Activated effector memory CD4-positive, alpha-beta T cell treated with anti-CD3 and anti-CD28 coated beads, Interleukin-2, amount 50 U/mL, for 16 hours (primary cell): ENCODE data around the gene BCL2.
"Not testable (repeated sequence)": the region's sequence is repeated elsewhere in the genome, so short reads cannot be mapped to it uniquely, and the experiment has no call there.

Experiments
- DNase-seq: peaks from one replicate; pipeline ENCODE4 v3.0.0-alpha.2; 2020

Gene BCL2

GRCh38 chr18:63229971-63230370 is 89.6 kb downstream of the BCL2 start:
- DNase-seq, result no peak

DNA sequence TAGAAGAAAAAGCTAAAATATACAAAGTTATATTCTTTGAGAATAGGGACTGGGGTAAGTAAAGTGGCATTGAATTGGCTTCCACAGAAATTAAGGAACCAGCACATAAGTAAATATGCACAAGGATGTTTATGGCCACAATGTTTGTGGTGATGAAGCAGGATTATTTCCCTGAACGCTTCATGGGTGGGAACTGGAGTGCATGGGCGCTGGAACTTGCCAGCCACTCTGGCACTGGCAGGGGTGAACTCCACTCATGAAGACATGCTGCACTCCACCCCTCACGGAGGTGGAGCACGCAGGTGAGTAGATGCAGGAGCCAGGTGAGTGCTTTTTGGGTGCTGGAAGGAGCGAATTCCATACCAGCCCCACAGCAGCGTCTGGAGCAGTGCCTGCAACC is 94.1 kb downstream of the BCL2 start:
- DNase-seq, result no peak

DNA sequence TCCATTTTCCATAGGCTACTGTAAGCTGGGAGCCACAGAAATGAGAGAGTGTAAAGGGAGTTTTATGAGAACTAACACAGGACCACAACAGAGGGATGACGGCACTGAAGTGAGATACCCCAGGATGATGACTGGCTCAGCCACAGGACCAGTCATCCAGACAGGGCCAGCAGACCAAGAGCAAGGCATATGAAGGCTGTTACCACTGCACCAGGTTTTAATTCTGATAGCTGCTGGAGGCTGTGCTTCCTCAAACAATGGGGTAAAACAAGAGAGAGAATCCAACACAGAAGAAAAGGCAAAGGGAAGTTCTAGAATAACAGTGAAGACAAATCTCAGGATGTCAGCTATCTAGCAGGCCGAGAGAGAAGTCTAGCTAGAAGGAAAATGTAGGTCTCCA is 94.9 kb downstream of the BCL2 start:
- DNase-seq, result peak; percentile 70

GRCh38 chr18:63223837-63224236 is 95.7 kb downstream of the BCL2 start:
- no peak for DNase-seq

DNA sequence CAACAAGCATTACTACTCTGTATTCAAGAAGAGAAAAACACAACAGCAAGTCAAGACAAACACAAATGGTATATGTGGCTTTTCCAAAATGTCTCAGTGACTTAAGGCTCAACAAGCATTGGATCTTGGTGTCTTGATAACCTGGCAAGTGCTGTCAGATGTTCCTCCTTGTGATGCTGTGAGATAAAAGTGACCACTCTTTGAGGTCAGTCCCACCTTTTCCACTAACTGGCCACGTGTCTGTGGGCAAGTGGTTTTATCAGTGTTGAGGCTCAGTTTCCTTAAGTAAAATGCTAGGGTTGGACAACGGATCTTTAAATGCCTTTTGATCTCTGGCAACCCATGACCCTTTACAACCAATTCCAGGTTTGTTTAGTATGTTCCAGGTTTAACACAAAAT is 98.7 kb downstream of the BCL2 start:
- DNase-seq, result no peak

GRCh38 chr18:63218472-63218871 is 101.1 kb downstream of the BCL2 start:
- no peak for DNase-seq

- peak; percentile 71 for DNase-seq
These were observed 102.9 kb downstream of the BCL2 start for GRCh38 chr18:63216516-63217311.

DNA sequence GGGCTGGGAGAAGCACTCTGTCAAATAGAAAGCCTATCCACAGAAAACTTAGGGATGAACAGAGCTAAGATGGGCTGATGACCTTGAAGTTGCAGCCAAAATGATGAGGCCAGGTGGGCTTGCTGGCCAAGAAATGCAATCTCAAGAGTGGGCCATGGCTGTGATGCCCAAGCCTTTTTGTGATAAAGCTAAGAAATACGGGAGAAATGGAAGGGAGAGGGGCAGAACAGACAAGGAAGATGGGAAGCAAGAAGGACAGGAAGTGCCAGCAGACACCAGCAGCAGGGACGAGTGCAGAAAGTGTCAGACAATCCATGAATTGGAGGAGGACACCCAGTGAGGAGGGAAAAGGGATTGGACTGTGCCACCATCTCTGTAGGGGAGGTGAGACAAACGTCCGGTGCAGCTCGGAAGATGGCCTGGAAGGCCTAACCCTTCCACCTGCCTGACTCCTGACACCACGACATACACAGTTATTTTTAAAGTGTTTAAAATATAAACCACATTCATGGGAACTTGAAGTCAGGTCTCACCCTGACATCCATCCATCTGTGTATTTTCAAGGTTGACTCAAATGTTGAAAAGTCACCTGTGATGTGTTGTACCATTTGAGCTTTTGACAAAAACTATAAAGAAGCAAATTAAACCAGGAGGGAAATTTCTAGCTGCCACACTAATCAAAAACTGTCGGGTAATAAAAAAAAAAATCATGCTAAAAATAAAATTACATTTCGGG is 105.5 kb downstream of the BCL2 start:
- DNase-seq, result no peak

GRCh38 chr18:63213331-63213900 is 106.2 kb downstream of the BCL2 start:
- no peak for DNase-seq

GRCh38 chr18:63210521-63210920 is 109.0 kb downstream of the BCL2 start:
- DNase-seq, result no peak

DNA sequence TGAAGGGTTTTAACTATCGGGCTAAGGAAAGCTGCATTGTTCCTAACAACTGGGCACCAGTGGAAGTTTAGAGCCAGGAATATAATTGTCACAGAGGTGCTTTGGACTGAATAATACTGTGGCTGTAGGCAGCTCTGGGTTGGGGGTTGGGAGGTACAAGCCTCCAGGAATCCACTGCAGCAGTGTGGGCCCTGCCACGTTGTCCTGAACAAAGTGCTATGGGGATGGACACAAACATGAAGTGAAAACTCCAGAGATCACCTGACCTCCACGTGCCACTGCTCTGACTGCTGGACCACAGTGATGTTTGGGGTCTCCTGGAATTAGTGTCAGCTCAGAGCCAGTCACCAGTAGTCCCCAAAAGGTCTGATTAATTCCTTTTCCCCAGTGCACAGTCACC is 110.9 kb downstream of the BCL2 start:
- DNase-seq, result no peak

- DNase-seq, result no peak
These were observed 111.7 kb downstream of the BCL2 start for GRCh38 chr18:63207835-63208234.

DNA sequence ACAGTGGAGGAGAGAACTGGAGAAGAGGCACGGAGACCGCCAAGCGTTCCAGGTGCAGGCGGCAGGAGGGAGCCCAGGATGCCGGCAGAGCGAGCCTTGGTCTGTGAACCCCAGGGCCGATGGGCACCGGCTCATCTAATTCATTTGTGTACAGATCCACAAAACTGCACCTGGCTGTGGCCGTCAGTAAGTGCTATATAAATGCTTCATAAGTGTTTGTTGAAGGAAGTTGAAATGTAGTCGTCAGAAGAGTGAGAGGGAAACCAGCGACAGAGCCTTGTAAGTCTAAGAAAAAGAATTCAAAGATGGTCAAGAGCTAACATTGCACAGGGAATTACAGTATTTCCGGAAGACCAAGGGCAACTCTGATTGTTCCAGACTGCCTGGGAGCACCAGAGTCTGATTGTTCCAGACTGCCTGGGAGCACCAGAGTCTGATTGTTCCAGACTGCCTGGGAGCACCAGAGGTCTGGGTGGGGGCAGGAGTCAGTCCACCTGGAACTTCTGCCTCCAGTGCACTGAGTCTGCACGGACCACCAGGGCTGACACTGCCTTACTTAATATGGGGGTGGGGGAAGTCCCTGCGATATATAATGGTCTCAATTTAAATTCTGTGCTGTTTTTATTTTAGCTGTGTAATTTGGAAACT is 112.3 kb downstream of the BCL2 start:
- DNase-seq, result no peak

DNA sequence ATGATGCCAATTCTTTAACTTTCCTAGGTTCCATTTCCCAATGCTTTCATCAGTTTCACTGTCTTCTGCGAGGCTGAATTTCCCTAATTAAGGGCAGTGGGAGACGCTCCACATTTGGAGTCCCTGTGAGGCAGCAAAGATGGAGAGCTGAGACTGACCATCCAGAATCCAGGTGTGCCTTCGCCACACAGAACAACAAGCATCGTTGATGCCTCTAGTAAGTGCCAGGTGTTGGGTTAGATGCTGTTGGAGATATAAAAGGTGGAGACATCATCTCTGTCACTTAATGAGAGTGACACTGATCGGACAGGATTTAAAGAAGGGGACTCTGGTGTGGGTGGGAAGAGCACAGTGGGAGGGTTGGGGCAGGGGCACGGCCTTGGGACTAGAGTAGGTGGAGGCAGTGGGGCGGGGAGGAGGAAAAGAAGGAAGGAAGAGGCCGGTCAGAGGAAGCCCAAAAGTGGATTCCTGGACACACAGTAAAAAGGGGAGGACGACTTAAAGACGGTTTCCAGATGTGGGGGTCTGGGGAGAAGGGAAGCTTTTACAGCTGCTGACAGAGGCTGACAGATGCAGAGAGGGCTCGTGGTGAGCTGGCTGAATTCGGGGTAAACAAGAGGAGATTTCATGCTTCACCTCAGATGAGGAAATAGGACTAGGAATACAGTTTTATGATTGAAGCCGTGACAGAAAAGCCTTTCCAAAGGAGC is 113.0 kb downstream of the BCL2 start:
- no peak for DNase-seq

GRCh38 chr18:63205791-63206252 is 113.7 kb downstream of the BCL2 start:
- no peak for DNase-seq

GRCh38 chr18:63203497-63203896 is 116.1 kb downstream of the BCL2 start:
- no peak for DNase-seq

- no peak for DNase-seq
These were observed 116.7 kb downstream of the BCL2 start for GRCh38 chr18:63202828-63203227.

- not testable (repeated sequence) for DNase-seq
These were observed 118.1 kb downstream of the BCL2 start for GRCh38 chr18:63201456-63201855.

DNA sequence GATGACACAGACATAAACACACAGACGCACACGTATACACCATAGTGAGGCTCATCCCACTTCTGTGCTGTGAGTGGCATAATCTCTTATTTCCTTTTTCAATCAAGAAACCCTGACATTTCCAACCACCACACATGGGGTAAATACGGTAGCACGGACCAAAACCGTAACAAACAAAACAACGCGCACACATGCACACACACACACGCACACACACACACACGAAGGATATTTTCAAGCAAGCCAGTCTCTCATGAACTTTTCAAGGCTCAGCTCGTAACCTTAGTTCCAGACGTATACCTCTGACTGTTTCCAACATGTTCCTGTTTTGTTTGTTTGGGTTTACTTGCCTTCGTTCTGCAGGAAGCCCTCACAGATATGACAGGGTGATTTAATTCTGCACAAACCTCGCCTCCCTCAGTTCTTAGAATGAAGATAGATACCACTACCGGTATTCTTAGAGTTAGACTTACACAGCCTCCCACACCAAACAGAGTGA is 119.8 kb downstream of the BCL2 start:
- DNase-seq, result peak; percentile 71

GRCh38 chr18:63198868-63199742 is 120.5 kb downstream of the BCL2 start:
- no peak for DNase-seq

GRCh38 chr18:63198098-63198760 is 121.3 kb downstream of the BCL2 start:
- DNase-seq, result no peak
